AG04449 (cell line): Measurements from ENCODE around the gene NDUFB8.

Experiments
- CTCF ChIA-PET: fragments of 350-600 bp; formaldehyde crosslinking; extraction: SDS; loops from one replicate; lab custom pipeline; 2021; ENCODE audit warnings: antibody characterized with exemption; lab: Yijun Ruan, JAX
- POLR2A ChIA-PET: fragments of 400-600, 350-600 bp; formaldehyde crosslinking; extraction: SDS; loops from one replicate; lab custom pipeline; 2020; ENCODE audit warnings: antibody characterized with exemption, inconsistent platforms; lab: Yijun Ruan, JAX
- DNase-seq: peaks from one replicate; pipeline ENCODE4 v3.0.0-alpha.2; 2010; ENCODE audit warnings: low read depth, low spot score
- H3K4me3 ChIP-seq: 2 replicates; pipeline ENCODE4 v1.5.1; 2011; ENCODE audit warnings: low read depth, mild to moderate bottlenecking, control low read depth, low read length
- CTCF ChIP-seq: IDR thresholded peaks from one replicate; pipeline ENCODE4 v1.5.1; 2011; ENCODE audit warnings: mild to moderate bottlenecking, moderate library complexity, low read length, control low read depth, inconsistent platforms; ENCODE audit not compliant: insufficient read depth; ENCODE audit errors: missing control alignments

NDUFB8 gene

GRCh38 chr10:100562008-100562672 lies 32.5 kb upstream of the NDUFB8 start:
- no peak overlapping the region for H3K4me3 ChIP-seq
- DNase-seq = no peak
- TF ChIP-seq CTCF = peak; percentile 91
- ChIA-PET POLR2A (interaction anchor here (2.0 kb wide), 1 partner anchor 316 kb away, joined by 7 read pairs; no protein-coding TSS in a partner anchor), CTCF (interaction anchor here (1.0 to 14.2 kb wide), 16 partner anchors 11 to 326 kb away, joined by 3 to 235 read pairs (median 6); no protein-coding TSS in a partner anchor)

DNA sequence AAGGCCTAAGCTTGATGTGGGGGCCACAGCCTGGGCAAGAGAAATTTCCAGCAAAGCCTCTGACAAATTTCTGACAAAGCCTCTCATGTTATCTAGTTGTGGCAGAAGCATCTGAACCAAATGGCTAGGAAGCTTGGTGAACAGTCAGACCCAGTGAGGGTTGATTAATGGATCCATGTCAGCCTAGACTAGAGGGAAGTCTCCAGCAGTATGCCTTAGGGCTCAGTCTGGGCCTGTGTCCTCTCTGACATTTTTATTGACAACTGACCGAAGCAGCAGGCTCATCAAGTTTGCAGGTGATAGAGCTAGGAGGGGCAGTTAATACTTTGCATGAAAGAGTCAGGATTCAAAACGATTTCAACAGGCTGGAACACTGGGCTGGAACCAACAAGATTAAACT lies 31.3 kb upstream of the NDUFB8 start:
- no peak overlapping the region for H3K4me3 ChIP-seq
- POLR2A ChIA-PET = interaction anchor here (1.0 kb wide), 1 partner anchor 9 kb away, joined by 3 read pairs; no protein-coding TSS in a partner anchor
- no peak for DNase-seq
- CTCF ChIA-PET = interaction anchor here (0.8 to 14.2 kb wide), 8 partner anchors 9 to 455 kb away, joined by 3 to 235 read pairs (median 6); partner anchors contain the start of gene HIF1AN
- no peak for TF ChIP-seq CTCF

DNA sequence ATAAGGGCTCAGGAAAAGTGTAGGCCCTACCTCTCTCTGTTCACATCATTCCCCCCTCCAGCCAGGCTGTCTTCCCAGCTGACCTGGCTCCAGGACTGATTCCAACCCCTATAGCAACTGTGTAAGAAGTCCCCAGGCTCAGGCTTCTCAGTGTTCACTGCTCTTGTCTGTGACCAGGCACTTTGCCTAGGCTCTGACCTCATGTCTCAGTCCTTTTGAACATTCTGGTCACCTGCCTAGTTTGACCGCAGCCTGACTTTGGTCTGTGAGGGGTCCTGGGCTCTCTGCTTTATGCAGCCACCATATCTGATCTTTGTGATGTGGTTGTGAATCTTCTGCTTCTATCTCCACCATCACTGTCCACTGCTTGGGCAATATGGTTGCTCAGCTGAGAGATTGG lies 30.6 kb upstream of the NDUFB8 start:
- no peak for TF ChIP-seq CTCF
- CTCF ChIA-PET = interaction anchor here (0.9 to 14.2 kb wide), 7 partner anchors 9 to 328 kb away, joined by 3 to 235 read pairs (median 8); partner anchors contain the start of gene HIF1AN
- H3K4me3 ChIP-seq = no peak overlapping the region
- no peak for DNase-seq
- POLR2A ChIA-PET = interaction anchor here (1.0 kb wide), 1 partner anchor 9 kb away, joined by 3 read pairs; no protein-coding TSS in a partner anchor

DNA sequence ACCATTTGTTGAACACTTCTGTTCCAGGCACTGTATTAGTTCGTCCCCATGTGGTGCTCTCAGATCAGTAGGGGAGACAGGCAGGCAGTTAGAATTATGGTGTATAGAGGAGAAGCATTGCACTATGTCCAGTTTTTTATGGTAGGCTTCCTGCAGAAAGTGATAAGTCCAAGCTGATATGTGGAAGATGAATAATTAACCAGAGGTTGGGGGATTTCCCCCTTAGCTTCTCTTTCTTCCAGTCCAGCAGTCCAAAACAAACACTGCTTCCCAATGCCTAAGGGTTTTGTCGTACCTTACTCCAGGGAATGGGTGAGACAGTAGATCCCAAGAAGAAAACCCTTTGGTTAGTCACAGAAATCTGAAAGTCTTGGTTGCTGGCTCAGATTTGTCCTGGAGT lies 25.2 kb upstream of the NDUFB8 start:
- no peak overlapping the region for H3K4me3 ChIP-seq
- ChIA-PET CTCF (interaction anchor here (0.6 to 14.2 kb wide), 8 partner anchors 10 to 380 kb away, joined by 3 to 235 read pairs (median 4); no protein-coding TSS in a partner anchor), POLR2A (interaction anchor here (1.3 kb wide), 1 partner anchor 19 kb away, joined by 3 read pairs; the partner anchor contains the start of gene HIF1AN)
- no peak for TF ChIP-seq CTCF
- DNase-seq = no peak

GRCh38 chr10:100553929-100554328 lies 24.3 kb upstream of the NDUFB8 start:
- ChIA-PET CTCF (interaction anchor here (1.2 to 14.2 kb wide), 5 partner anchors 9 to 323 kb away, joined by 4 to 235 read pairs (median 5); partner anchors contain the start of gene HIF1AN), POLR2A (interaction anchor here (1.3 kb wide), 1 partner anchor 18 kb away, joined by 3 read pairs; the partner anchor contains the start of gene HIF1AN)
- no peak overlapping the region for H3K4me3 ChIP-seq
- DNase-seq = no peak
- no peak for TF ChIP-seq CTCF

DNA sequence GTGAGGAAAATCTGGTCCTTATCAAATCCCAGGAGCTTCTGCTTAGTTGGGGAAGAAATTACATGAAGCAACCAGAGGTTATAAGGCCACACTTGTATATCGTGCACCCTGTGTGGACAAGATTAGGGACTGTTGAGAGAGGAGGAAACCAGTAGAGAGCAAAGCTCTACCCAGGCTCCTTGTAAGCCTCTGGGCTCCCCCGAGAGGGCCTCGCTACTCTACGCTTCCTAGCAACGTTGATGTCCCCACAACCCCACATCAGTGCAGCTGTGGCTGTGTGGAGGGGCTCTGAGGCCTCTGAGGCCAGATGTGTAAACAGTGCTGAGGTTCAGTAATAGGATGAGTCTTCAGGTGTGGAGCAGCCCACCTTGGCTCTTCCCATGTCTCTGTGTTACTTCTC lies 22.1 kb upstream of the NDUFB8 start:
- no peak for TF ChIP-seq CTCF
- no peak for DNase-seq
- CTCF ChIA-PET = interaction anchor here (1.2 to 4.6 kb wide), 7 partner anchors 9 to 44 kb away, joined by 3 to 35 read pairs (median 5); partner anchors contain the start of gene HIF1AN
- POLR2A ChIA-PET = no interaction called here
- H3K4me3 ChIP-seq = no peak overlapping the region
